Mesodermal cell (in vitro differentiated cells): Measurements from ENCODE around the gene FAM131C. TPM values are rescaled to one million over a fixed set of nuclear protein-coding genes. Genes with fewer than 3 reads are reported as not detected.

Source experiments
- H3K27ac ChIP-seq: 2 replicates; pipeline ENCODE4 v1.7.0; 2013; ENCODE audit warnings: mild to moderate bottlenecking, low read depth, low read length, moderate library complexity; ENCODE audit not compliant: severe bottlenecking
- H3K36me3 ChIP-seq: 2 replicates; pipeline ENCODE4 v1.7.1; 2013; ENCODE audit warnings: mild to moderate bottlenecking, low read length, moderate library complexity; ENCODE audit not compliant: control insufficient read depth, insufficient read depth
- H3K4me1 ChIP-seq: one replicate; pipeline ENCODE4 v1.7.1; 2013; ENCODE audit warnings: mild to moderate bottlenecking, low read length; ENCODE audit not compliant: insufficient read depth, control insufficient read depth, poor library complexity, severe bottlenecking
- H3K4me3 ChIP-seq: 2 replicates; pipeline ENCODE4 v1.7.0; 2013; ENCODE audit warnings: low read length, control low read depth, mild to moderate bottlenecking; ENCODE audit not compliant: insufficient read depth, poor library complexity, severe bottlenecking; ENCODE audit errors: extremely low read depth
- H3K9me3 ChIP-seq: 2 replicates; pipeline ENCODE4 v1.7.1; 2013; ENCODE audit warnings: mild to moderate bottlenecking, low read length, moderate library complexity; ENCODE audit not compliant: control insufficient read depth
- WGBS, 2 experiments: methylation state at CpG; one replicate each; pipeline ENCODE4 v1.1.5; 2013; ENCODE audit warnings: missing lambda C conversion rate in 2 of 2; ENCODE audit not compliant: insufficient coverage in 2 of 2; 5-methylcytosine and 5-hydroxymethylcytosine counted together
- polyA plus RNA-seq, 2 experiments: library from polyadenylated mRNA; stranded (reverse); fragments of 50-300 nt; gene quantifications; one replicate each; pipeline ENCODE4 v1.2.3, GENCODE V29; 2013

Gene FAM131C
- polyA plus RNA-seq (2013, experiment 1 of 2) = 0.96 TPM
- 0.71 TPM for polyA plus RNA-seq (2013, experiment 2 of 2)

- Histone ChIP-seq H3K27ac (no peak within 1 kb of the TSS), H3K36me3 (no peaks in the 10 kb centered on the region), H3K9me3 (no peaks in the 10 kb centered on the region), H3K4me3 (peak within 1 kb of the TSS; percentile 37), H3K4me1 (peaks cover 12% of the 10 kb centered on the region)
- 1 to 4% methylated on average over 5 to 47 of the region's 54 CpGs for WGBS, 2 experiments
Observed at GRCh38 chr1:16073490-16074119, at the start of gene FAM131C. Gene FAM131C, minus strand, starts transcription at chr1:16073651. Its CDS starts 209 bp downstream, at chr1:16073442.

- Histone ChIP-seq H3K9me3 (no peaks in the 10 kb centered on the region), H3K36me3 (peaks cover 62% of the 10 kb centered on the region), H3K27ac (peak overlapping the region; percentile 23), H3K4me1 (peaks cover 15% of the 10 kb centered on the region), H3K4me3 (no peak overlapping the region)
- WGBS, 2 experiments = 93 to 94% methylated on average over 6 of the region's 6 CpGs
Observed at GRCh38 chr1:16122916-16123315, 49.5 kb upstream of the FAM131C start.

DNA sequence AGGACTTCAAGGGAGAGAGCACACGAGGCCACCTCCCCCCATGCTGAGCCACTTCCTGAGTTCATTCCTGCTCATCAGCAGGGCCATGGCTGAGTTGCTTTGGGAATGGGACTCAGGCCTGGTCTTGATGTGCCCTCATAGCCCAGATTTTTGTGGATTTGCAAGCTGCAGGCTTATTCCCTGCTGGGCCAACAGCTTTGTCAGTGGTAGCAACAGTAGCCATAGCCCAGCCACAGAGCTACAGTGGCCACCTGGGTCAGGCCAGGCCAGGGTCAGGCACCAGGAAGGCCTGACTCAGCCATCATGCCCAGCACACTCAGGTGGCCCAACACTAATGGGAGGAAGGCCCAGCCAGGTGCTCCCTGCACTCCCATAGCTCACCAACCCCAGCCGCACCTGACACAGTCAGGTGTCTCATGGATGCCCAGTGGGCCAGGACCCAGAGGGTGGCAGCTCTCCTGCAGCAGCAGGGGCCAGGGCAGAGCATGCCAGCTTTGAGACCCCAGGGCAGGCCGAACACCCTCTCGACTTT lies 49.0 kb upstream of the FAM131C start:
- Histone ChIP-seq H3K36me3 (peaks cover 58% of the 10 kb centered on the region), H3K9me3 (no peaks in the 10 kb centered on the region), H3K27ac (no peak overlapping the region), H3K4me3 (no peak overlapping the region), H3K4me1 (peaks cover 15% of the 10 kb centered on the region)
- WGBS, 2 experiments = 73 to 96% methylated on average over 2 to 4 of the region's 4 CpGs

DNA sequence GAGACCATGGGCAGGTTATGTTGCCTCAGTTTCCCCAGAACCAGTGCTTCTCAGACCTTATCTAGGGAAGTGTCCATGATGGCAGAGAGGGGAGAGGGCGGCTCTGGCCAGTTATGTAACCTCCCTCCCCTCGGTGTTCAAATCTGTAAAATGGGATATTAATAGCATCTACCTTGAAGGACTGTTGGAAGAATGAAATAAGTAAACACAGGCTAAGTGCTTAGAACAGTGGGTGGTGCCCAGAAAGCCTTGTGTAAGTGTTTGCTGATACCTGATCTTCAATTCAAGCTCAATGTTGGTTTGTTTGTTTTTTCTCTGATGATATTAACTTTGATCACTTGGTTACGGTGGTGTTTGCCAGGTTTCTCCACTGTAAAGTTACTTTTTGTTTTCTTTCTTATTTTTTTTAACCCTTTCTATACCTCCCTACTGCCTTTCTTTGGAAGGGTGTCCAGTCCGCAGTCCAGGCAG lies 47.5 kb upstream of the FAM131C start:
- no peak overlapping the region for H3K4me3 ChIP-seq
- H3K4me1 ChIP-seq = peaks cover 18% of the 10 kb centered on the region
- peaks cover 43% of the 10 kb centered on the region for H3K36me3 ChIP-seq
- no peaks in the 10 kb centered on the region for H3K9me3 ChIP-seq
- H3K27ac ChIP-seq = no peak overlapping the region
- 100% methylated on average over 1 to 3 of the region's 4 CpGs for WGBS, 2 experiments

DNA sequence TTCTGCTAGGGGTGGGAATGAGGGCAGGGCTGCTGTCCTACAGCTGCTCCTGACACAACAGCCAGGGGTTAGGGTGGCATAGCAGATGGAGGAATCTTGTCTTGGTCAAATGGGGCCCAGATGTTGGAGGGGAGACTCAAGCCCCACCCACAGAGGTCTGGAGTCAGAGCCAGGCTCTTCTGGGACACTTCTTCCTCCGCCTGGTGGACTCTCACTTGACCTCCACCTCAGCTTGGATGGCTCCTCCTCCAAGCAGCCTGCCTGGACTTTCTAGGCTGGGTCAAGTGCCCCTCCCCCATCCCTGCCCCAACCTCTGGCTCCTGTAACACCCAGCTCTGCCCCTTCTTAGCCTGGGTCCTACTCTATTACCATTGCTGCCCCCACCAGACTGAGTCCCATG lies 47.0 kb upstream of the FAM131C start:
- Histone ChIP-seq H3K4me3 (no peak overlapping the region), H3K27ac (no peak overlapping the region), H3K9me3 (no peaks in the 10 kb centered on the region), H3K4me1 (peaks cover 22% of the 10 kb centered on the region), H3K36me3 (peaks cover 38% of the 10 kb centered on the region)
- 86 to 100% methylated on average over 1 of the region's 1 CpG for WGBS, 2 experiments

DNA sequence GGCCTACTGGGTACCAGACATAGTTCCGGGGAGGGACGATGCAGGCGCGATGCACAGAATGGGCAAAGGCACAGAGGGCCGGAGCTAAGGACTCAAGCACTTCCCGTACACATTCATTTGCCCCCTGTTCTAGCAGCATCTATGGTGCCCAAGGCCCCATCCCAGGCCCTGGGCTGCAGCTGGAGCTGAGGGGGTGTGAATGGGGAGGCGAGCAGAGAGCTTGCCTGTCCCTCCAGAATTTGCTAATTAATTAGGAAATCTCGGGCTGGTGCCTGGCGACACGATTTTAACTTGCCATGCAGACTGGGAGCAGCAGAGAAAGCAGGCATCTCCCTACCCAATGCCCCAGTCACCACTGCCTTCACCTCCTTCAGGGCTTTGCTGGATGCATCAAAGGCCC lies 46.5 kb upstream of the FAM131C start:
- no peak overlapping the region for H3K27ac ChIP-seq
- no peaks in the 10 kb centered on the region for H3K9me3 ChIP-seq
- H3K4me1 ChIP-seq = peaks cover 18% of the 10 kb centered on the region
- peaks cover 33% of the 10 kb centered on the region for H3K36me3 ChIP-seq
- no peak overlapping the region for H3K4me3 ChIP-seq
- WGBS, 2 experiments = 87 to 89% methylated on average over 8 to 10 of the region's 10 CpGs

DNA sequence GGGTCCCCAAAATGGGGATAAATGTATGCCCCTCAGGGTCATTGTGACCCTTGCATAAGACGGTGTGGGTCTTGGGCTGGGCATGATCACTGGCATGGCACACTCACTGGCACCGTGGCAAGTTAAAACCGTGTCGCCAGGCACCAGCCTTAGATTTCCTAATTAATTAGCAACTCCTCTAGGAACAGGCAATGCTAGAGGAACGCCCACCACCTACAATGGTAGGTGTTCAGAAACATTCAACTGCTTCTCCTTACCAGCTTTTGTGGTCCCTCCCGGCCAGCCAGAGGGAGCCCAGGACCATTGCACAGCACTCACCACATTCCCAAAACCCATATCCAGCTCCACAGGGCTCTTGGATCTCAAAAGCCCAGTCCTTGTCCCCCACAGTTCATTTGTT lies 46.1 kb upstream of the FAM131C start:
- H3K9me3 ChIP-seq = no peaks in the 10 kb centered on the region
- H3K27ac ChIP-seq = no peak overlapping the region
- 90 to 92% methylated on average over 6 of the region's 6 CpGs for WGBS, 2 experiments
- no peak overlapping the region for H3K4me3 ChIP-seq
- peaks cover 17% of the 10 kb centered on the region for H3K4me1 ChIP-seq
- peaks cover 29% of the 10 kb centered on the region for H3K36me3 ChIP-seq

GRCh38 chr1:16118706-16119105 lies 45.3 kb upstream of the FAM131C start:
- Histone ChIP-seq H3K9me3 (no peaks in the 10 kb centered on the region), H3K27ac (no peak overlapping the region), H3K36me3 (peaks cover 21% of the 10 kb centered on the region), H3K4me3 (no peak overlapping the region), H3K4me1 (peaks cover 17% of the 10 kb centered on the region)
- 75 to 81% methylated on average over 8 to 9 of the region's 9 CpGs for WGBS, 2 experiments

DNA sequence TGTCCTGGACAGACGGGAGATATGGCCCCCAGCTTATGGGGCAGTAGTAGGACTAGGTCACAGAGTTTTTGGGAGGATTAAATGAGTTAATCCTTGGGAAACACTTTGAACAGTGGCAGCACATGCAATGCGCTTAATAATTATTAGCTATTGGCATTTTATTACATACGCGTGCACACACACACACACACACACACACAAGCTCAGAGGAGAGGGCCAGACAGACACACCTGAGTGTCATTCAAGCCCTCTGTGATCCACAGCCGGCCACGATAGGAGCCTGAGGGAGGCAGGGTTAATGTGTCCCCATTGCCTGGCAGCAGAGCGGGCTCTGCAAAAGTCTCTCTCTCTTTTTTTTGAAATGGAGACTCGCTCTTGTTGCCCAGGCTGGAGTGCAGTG lies 44.5 kb upstream of the FAM131C start:
- peaks cover 23% of the 10 kb centered on the region for H3K4me1 ChIP-seq
- no peak overlapping the region for H3K27ac ChIP-seq
- H3K36me3 ChIP-seq = peaks cover 13% of the 10 kb centered on the region
- WGBS, 2 experiments = 87 to 90% methylated on average over 5 to 7 of the region's 8 CpGs
- H3K9me3 ChIP-seq = no peaks in the 10 kb centered on the region
- no peak overlapping the region for H3K4me3 ChIP-seq

DNA sequence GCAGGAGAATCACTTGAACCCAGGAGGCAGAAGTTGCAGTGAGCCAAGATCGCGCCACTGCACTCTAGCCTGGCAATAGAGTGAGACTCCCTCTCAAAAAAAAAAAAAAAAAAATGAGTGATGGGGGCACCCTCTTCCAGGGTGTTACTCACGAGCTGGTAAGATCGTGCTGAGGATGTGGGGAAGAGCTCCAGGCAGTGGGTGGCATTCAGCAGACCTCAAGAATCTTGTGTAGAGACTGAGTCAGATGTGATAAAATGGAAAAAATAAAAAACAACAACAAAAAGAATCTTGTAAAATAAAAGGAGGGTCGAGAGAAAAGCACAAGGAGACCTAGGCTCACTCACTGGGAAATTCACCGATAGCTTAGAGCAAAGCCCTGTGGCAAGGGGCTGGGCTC lies 43.9 kb upstream of the FAM131C start:
- 70 to 77% methylated on average over 2 of the region's 6 CpGs for WGBS, 2 experiments
- no peak overlapping the region for H3K4me3 ChIP-seq
- H3K4me1 ChIP-seq = peaks cover 25% of the 10 kb centered on the region
- H3K27ac ChIP-seq = no peak overlapping the region
- no peaks in the 10 kb centered on the region for H3K9me3 ChIP-seq
- peaks cover 7% of the 10 kb centered on the region for H3K36me3 ChIP-seq

DNA sequence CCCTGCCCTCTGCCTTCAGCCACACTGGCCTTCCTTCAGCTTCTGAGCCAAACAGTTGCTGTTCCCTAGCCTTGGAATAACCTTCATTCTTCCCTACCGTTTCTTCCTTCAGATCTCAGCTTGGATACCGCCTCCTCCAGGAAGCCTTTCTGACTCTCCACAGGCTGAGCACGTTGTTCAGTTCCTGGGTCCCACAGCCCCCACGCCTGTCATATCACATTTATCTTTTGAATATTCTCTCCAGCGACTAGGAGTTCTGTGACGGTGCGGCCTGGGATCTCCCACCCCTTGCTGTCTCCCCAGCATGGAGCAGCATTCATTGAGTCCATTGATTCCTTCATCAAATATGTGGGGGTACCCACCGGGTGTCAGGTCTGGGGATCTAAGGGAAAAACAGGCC lies 43.2 kb upstream of the FAM131C start:
- H3K9me3 ChIP-seq = no peaks in the 10 kb centered on the region
- H3K4me3 ChIP-seq = no peak overlapping the region
- peaks cover 3% of the 10 kb centered on the region for H3K36me3 ChIP-seq
- no peak overlapping the region for H3K27ac ChIP-seq
- peaks cover 21% of the 10 kb centered on the region for H3K4me1 ChIP-seq
- 56 to 57% methylated on average over 7 to 8 of the region's 8 CpGs for WGBS, 2 experiments
